ENCODE results near the gene SERPINB1.

Gene SERPINB1

GRCh38 chr6:2871102-2871501, 29.4 kb upstream of the SERPINB1 start:
- H2BK12ac ChIP-seq (ENCODE audit: low read length in 2 of 2): no peak overlapping the region
- no peak overlapping the region for H3K4ac ChIP-seq (ENCODE audit: low read depth in 1 of 2, low read length in 2 of 2)
- H2BK15ac ChIP-seq (ENCODE audit: low read depth, poor library complexity, severe bottlenecking): no peak overlapping the region
- no peaks in the 10 kb centered on the region for H3K79me1 ChIP-seq (replicated peaks; ENCODE audit: low read length, poor library complexity, severe bottlenecking)
- H2BK5ac ChIP-seq (ENCODE audit: low read depth, low read length, poor library complexity, severe bottlenecking): no peak overlapping the region
- H3K4me3 ChIP-seq (ENCODE audit: insufficient read depth in 1 of 2, low read depth in 1 of 2, low read length in 2 of 2): no peak overlapping the region
- no peak overlapping the region for H4K91ac ChIP-seq (ENCODE audit: low read length)
- H3K14ac ChIP-seq (ENCODE audit: low read length in 2 of 2): no peak overlapping the region
- no peaks in the 10 kb centered on the region for H3K27me3 ChIP-seq (ENCODE audit: control insufficient read depth in 1 of 2, insufficient read depth in 1 of 2, low read length in 2 of 2)
- H3K9ac ChIP-seq (ENCODE audit: low read length): no peak overlapping the region
- no peak overlapping the region for H2BK120ac ChIP-seq (ENCODE audit: low read depth, low read length)
- H3K18ac ChIP-seq (ENCODE audit: low read depth in 1 of 2, low read length in 2 of 2): no peak overlapping the region
- no peak overlapping the region for H3K27ac ChIP-seq (ENCODE audit: low read length, poor library complexity, severe bottlenecking)
- 100% methylated on average over 1 of the region's 2 CpGs for WGBS
- no peak overlapping the region for H2AFZ ChIP-seq (ENCODE audit: low read depth, low read length)
- no peak overlapping the region for H4K8ac ChIP-seq (ENCODE audit: low read length)
- peaks cover 8% of the 10 kb centered on the region for H3K4me1 ChIP-seq (ENCODE audit: control insufficient read depth, insufficient read depth, low read depth, low read length)
- H3K23ac ChIP-seq (ENCODE audit: low read length in 2 of 2): no peak overlapping the region
- H3K36me3 ChIP-seq (ENCODE audit: control insufficient read depth in 1 of 2, insufficient read depth in 2 of 2, low read depth in 1 of 2, low read length in 2 of 2): no peaks in the 10 kb centered on the region
- H3K9me3 ChIP-seq (ENCODE audit: control insufficient read depth, low read length): no peaks in the 10 kb centered on the region
- no peak for DNase-seq
- H3K4me2 ChIP-seq (ENCODE audit: low read length, poor library complexity, severe bottlenecking): no peak overlapping the region
- no peak overlapping the region for H2AK5ac ChIP-seq (ENCODE audit: low read length, severe bottlenecking)

- H3K27ac ChIP-seq (ENCODE audit: low read length, poor library complexity, severe bottlenecking): no peak overlapping the region
- H2AK5ac ChIP-seq (ENCODE audit: low read length, severe bottlenecking): no peak overlapping the region
- peak overlapping the region in 1 of 2 experiments; percentile 42 for H3K14ac ChIP-seq (ENCODE audit: low read length in 2 of 2)
- H2BK5ac ChIP-seq (ENCODE audit: low read depth, low read length, poor library complexity, severe bottlenecking): no peak overlapping the region
- no peak overlapping the region for H4K8ac ChIP-seq (ENCODE audit: low read length)
- peaks cover 6% of the 10 kb centered on the region for H3K4me1 ChIP-seq (ENCODE audit: control insufficient read depth, insufficient read depth, low read depth, low read length)
- H4K91ac ChIP-seq (ENCODE audit: low read length): no peak overlapping the region
- H3K23ac ChIP-seq (ENCODE audit: low read length in 2 of 2): no peak overlapping the region
- no peaks in the 10 kb centered on the region for H3K36me3 ChIP-seq (ENCODE audit: control insufficient read depth in 1 of 2, insufficient read depth in 2 of 2, low read depth in 1 of 2, low read length in 2 of 2)
- H3K18ac ChIP-seq (ENCODE audit: low read depth in 1 of 2, low read length in 2 of 2): no peak overlapping the region
- no peak overlapping the region for H2AFZ ChIP-seq (ENCODE audit: low read depth, low read length)
- 97% methylated on average over 36 of the region's 39 CpGs for WGBS
- no peak overlapping the region for H3K4me2 ChIP-seq (ENCODE audit: low read length, poor library complexity, severe bottlenecking)
- H2BK15ac ChIP-seq (ENCODE audit: low read depth, poor library complexity, severe bottlenecking): no peak overlapping the region
- H3K9ac ChIP-seq (ENCODE audit: low read length): no peak overlapping the region
- H3K9me3 ChIP-seq (ENCODE audit: control insufficient read depth, low read length): no peaks in the 10 kb centered on the region
- H3K79me1 ChIP-seq (replicated peaks; ENCODE audit: low read length, poor library complexity, severe bottlenecking): no peaks in the 10 kb centered on the region
- H3K27me3 ChIP-seq (ENCODE audit: control insufficient read depth in 1 of 2, insufficient read depth in 1 of 2, low read length in 2 of 2): no peaks in the 10 kb centered on the region
- no peak for DNase-seq
- H2BK120ac ChIP-seq (ENCODE audit: low read depth, low read length): no peak overlapping the region
- no peak overlapping the region for H3K4ac ChIP-seq (ENCODE audit: low read depth in 1 of 2, low read length in 2 of 2)
- no peak overlapping the region for H2BK12ac ChIP-seq (ENCODE audit: low read length in 2 of 2)
- H3K4me3 ChIP-seq (ENCODE audit: insufficient read depth in 1 of 2, low read depth in 1 of 2, low read length in 2 of 2): no peak overlapping the region
Observed at GRCh38 chr6:2870046-2870636, 28.5 kb upstream of the SERPINB1 start.

- H3K9ac ChIP-seq (ENCODE audit: low read length): no peak overlapping the region
- no peak overlapping the region for H3K27ac ChIP-seq (ENCODE audit: low read length, poor library complexity, severe bottlenecking)
- no peak overlapping the region for H2BK120ac ChIP-seq (ENCODE audit: low read depth, low read length)
- no peaks in the 10 kb centered on the region for H3K79me1 ChIP-seq (replicated peaks; ENCODE audit: low read length, poor library complexity, severe bottlenecking)
- no peak overlapping the region for H3K4me2 ChIP-seq (ENCODE audit: low read length, poor library complexity, severe bottlenecking)
- no peak overlapping the region for H2AFZ ChIP-seq (ENCODE audit: low read depth, low read length)
- no peak overlapping the region for H2BK5ac ChIP-seq (ENCODE audit: low read depth, low read length, poor library complexity, severe bottlenecking)
- H2AK5ac ChIP-seq (ENCODE audit: low read length, severe bottlenecking): no peak overlapping the region
- no peak overlapping the region for H3K14ac ChIP-seq (ENCODE audit: low read length in 2 of 2)
- no peaks in the 10 kb centered on the region for H3K36me3 ChIP-seq (ENCODE audit: control insufficient read depth in 1 of 2, insufficient read depth in 2 of 2, low read depth in 1 of 2, low read length in 2 of 2)
- 90% methylated on average over 6 of the region's 6 CpGs for WGBS
- no peak overlapping the region for H3K23ac ChIP-seq (ENCODE audit: low read length in 2 of 2)
- no peaks in the 10 kb centered on the region for H3K27me3 ChIP-seq (ENCODE audit: control insufficient read depth in 1 of 2, insufficient read depth in 1 of 2, low read length in 2 of 2)
- H3K18ac ChIP-seq (ENCODE audit: low read depth in 1 of 2, low read length in 2 of 2): no peak overlapping the region
- H2BK15ac ChIP-seq (ENCODE audit: low read depth, poor library complexity, severe bottlenecking): no peak overlapping the region
- DNase-seq: no peak
- H4K91ac ChIP-seq (ENCODE audit: low read length): no peak overlapping the region
- H3K4me3 ChIP-seq (ENCODE audit: insufficient read depth in 1 of 2, low read depth in 1 of 2, low read length in 2 of 2): no peak overlapping the region
- H3K4me1 ChIP-seq (ENCODE audit: control insufficient read depth, insufficient read depth, low read depth, low read length): peaks cover 4% of the 10 kb centered on the region
- H2BK12ac ChIP-seq (ENCODE audit: low read length in 2 of 2): no peak overlapping the region
- H4K8ac ChIP-seq (ENCODE audit: low read length): no peak overlapping the region
- H3K9me3 ChIP-seq (ENCODE audit: control insufficient read depth, low read length): no peaks in the 10 kb centered on the region
- H3K4ac ChIP-seq (ENCODE audit: low read depth in 1 of 2, low read length in 2 of 2): no peak overlapping the region
Observed at GRCh38 chr6:2868637-2869036, 27.0 kb upstream of the SERPINB1 start.

- Histone ChIP-seq H2BK5ac (ENCODE audit: low read depth, low read length, poor library complexity, severe bottlenecking) (no peak overlapping the region), H3K4me1 (ENCODE audit: control insufficient read depth, insufficient read depth, low read depth, low read length) (peaks cover 4% of the 10 kb centered on the region), H3K4me3 (ENCODE audit: insufficient read depth in 1 of 2, low read depth in 1 of 2, low read length in 2 of 2) (peak overlapping the region in 1 of 2 experiments; percentile 58), H3K27ac (ENCODE audit: low read length, poor library complexity, severe bottlenecking) (peak overlapping the region; percentile 66), H2AK5ac (ENCODE audit: low read length, severe bottlenecking) (no peak overlapping the region), H3K27me3 (ENCODE audit: control insufficient read depth in 1 of 2, insufficient read depth in 1 of 2, low read length in 2 of 2) (no peaks in the 10 kb centered on the region), H2BK120ac (ENCODE audit: low read depth, low read length) (peak overlapping the region; percentile 61), H3K4ac (ENCODE audit: low read depth in 1 of 2, low read length in 2 of 2) (no peak overlapping the region), H4K91ac (ENCODE audit: low read length) (no peak overlapping the region), H2AFZ (ENCODE audit: low read depth, low read length) (no peak overlapping the region), H3K4me2 (ENCODE audit: low read length, poor library complexity, severe bottlenecking) (peak overlapping the region; percentile 83), H3K18ac (ENCODE audit: low read depth in 1 of 2, low read length in 2 of 2) (no peak overlapping the region), H3K23ac (ENCODE audit: low read length in 2 of 2) (no peak overlapping the region), H3K9ac (ENCODE audit: low read length) (peak overlapping the region; percentile 76), H3K14ac (ENCODE audit: low read length in 2 of 2) (no peak overlapping the region), H3K79me1 (replicated peaks; ENCODE audit: low read length, poor library complexity, severe bottlenecking) (no peaks in the 10 kb centered on the region), H3K9me3 (ENCODE audit: control insufficient read depth, low read length) (no peaks in the 10 kb centered on the region), H4K8ac (ENCODE audit: low read length) (no peak overlapping the region), H2BK15ac (ENCODE audit: low read depth, poor library complexity, severe bottlenecking) (no peak overlapping the region), H3K36me3 (ENCODE audit: control insufficient read depth in 1 of 2, insufficient read depth in 2 of 2, low read depth in 1 of 2, low read length in 2 of 2) (no peaks in the 10 kb centered on the region), H2BK12ac (ENCODE audit: low read length in 2 of 2) (no peak overlapping the region)
- no peak for DNase-seq
- 25% methylated on average over 5 of the region's 8 CpGs for WGBS
Observed at GRCh38 chr6:2866171-2866846, 24.6 kb upstream of the SERPINB1 start.
